HCT116 (cell line): ENCODE results near the gene COBL. TPM values are rescaled to one million over a fixed set of nuclear protein-coding genes. Genes with fewer than 3 reads are reported as not detected.

Source experiments
- ATAC-seq: fragments of 200-7000 bp; cut with Tn5 transposase; 2 replicates; pipeline ENCODE4 v1.9.1; 2020; ENCODE audit warnings: mild to moderate bottlenecking, moderate library complexity
- BruUV-seq: library from RNA; stranded (reverse); fragments of 400-500 nt; replicated peaks from 2 replicates; lab custom pipeline; 2021; lab: Mats Ljungman, UMichigan
- CTCF ChIA-PET: fragments of 300-600 bp; sonication (Branson Sonifier 250); formaldehyde crosslinking; loops from one replicate; lab custom pipeline; 2021; ENCODE audit warnings: antibody characterized with exemption; lab: Charles Lee
- POLR2A ChIA-PET: fragments of 300-600, 350-600 bp; sonication (Branson Sonifier 250); formaldehyde crosslinking; loops from one replicate; lab custom pipeline; 2021; ENCODE audit warnings: antibody characterized with exemption; lab: Charles Lee
- RAD21 ChIA-PET, 2 experiments: fragments of 300-600 bp; sonication (Branson Sonifier 250); formaldehyde crosslinking; loops; one replicate each; lab custom pipeline; 2023; ENCODE audit warnings: low total read pairs in 2 of 2; ENCODE audit not compliant: uncharacterized antibody in 2 of 2, unreplicated experiment in 2 of 2, low non-redundant PET in 1 of 2; lab: Charles Lee
- DNase-seq: peaks from one replicate; pipeline ENCODE4 v3.0.0-alpha.2; 2010; ENCODE audit warnings: low read depth, low spot score
- H2AFZ ChIP-seq: fragments of 200-600 bp; shearing (Covaris generic), sonication (generic); 2 replicates; pipeline ENCODE4 v1.6.1; 2017; ENCODE audit warnings: low read depth, mixed run types, mixed read lengths, antibody characterized with exemption, low read length; ENCODE audit not compliant: poor library complexity, severe bottlenecking
- H3K27ac ChIP-seq: 2 replicates; pipeline ENCODE4 v1.5.1; 2012; ENCODE audit warnings: low read depth, low read length
- H3K27me3 ChIP-seq: fragments of 200-600 bp; sonication (generic); 2 replicates; pipeline ENCODE4 v1.6.1; 2016; ENCODE audit warnings: mixed run types, low read length, mixed read lengths; ENCODE audit not compliant: insufficient read depth
- H3K36me3 ChIP-seq, 2 experiments: fragments of 200-500 bp in 1 of 2; fragments of 200-600 bp in 1 of 2; sonication (Bioruptor generic) in 1 of 2; sonication (generic) in 1 of 2; 2 replicates each; pipeline versions ENCODE4 v1.5.1 to v1.6.1; 2014 to 2016; ENCODE audit warnings: low read length in 2 of 2, inconsistent platforms in 1 of 2, mixed read lengths in 1 of 2, mixed run types in 1 of 2; ENCODE audit not compliant: insufficient read depth in 2 of 2, control insufficient read depth in 1 of 2
- H3K4me1 ChIP-seq, 2 experiments: fragments of 200-600 bp in 1 of 2; sonication (generic) in 1 of 2; 2 replicates each; pipeline versions ENCODE4 v1.5.1 to v1.6.1; 2012 to 2017; ENCODE audit warnings: low read length in 2 of 2, inconsistent platforms in 1 of 2, mild to moderate bottlenecking in 1 of 2, mixed read lengths in 1 of 2, mixed run types in 1 of 2, moderate library complexity in 1 of 2; ENCODE audit not compliant: insufficient read depth in 2 of 2, control insufficient read depth in 1 of 2
- H3K4me2 ChIP-seq: fragments of 200-600 bp; sonication (generic); 2 replicates; pipeline ENCODE4 v1.6.1; 2017; ENCODE audit warnings: mixed run types, low read length, mixed read lengths
- H3K4me3 ChIP-seq, 2 experiments: fragments of 200-600 bp in 1 of 2; sonication (generic) in 1 of 2; replicated peaks in 1 of 2; 2 replicates each; pipeline ENCODE4 v1.5.1; 2011 to 2016; ENCODE audit warnings: low read length in 2 of 2, control low read depth in 1 of 2, low read depth in 1 of 2, mild to moderate bottlenecking in 1 of 2, mixed read lengths in 1 of 2, mixed run types in 1 of 2
- H3K79me2 ChIP-seq: fragments of 200-600 bp; sonication (generic); 2 replicates; pipeline ENCODE4 v1.6.1; 2017; ENCODE audit warnings: mild to moderate bottlenecking, mixed run types, low read length, moderate library complexity, mixed read lengths; ENCODE audit not compliant: insufficient read depth
- H3K9ac ChIP-seq: fragments of 200-600 bp; sonication (generic); 2 replicates; pipeline ENCODE4 v1.6.1; 2016; ENCODE audit warnings: low read length, mixed read lengths
- H3K9me2 ChIP-seq: fragments of 200-600 bp; sonication (generic), shearing (Covaris generic); 2 replicates; pipeline ENCODE4 v1.6.1; 2017; ENCODE audit warnings: mixed run types, mild to moderate bottlenecking, moderate library complexity; ENCODE audit not compliant: insufficient read depth
- H3K9me3 ChIP-seq, 2 experiments: fragments of 200-500 bp in 1 of 2; fragments of 200-600 bp in 1 of 2; sonication (Bioruptor generic) in 1 of 2; sonication (generic) in 1 of 2; 2 replicates each; pipeline ENCODE4 v1.6.1; 2014 to 2017; ENCODE audit warnings: low read length in 2 of 2, mixed read lengths in 2 of 2, inconsistent platforms in 1 of 2, low read depth in 1 of 2, mild to moderate bottlenecking in 1 of 2, mixed run types in 1 of 2, moderate library complexity in 1 of 2; ENCODE audit not compliant: control insufficient read depth in 1 of 2, insufficient read depth in 1 of 2
- H4K20me1 ChIP-seq: fragments of 200-600 bp; sonication (generic), shearing (Covaris generic); 2 replicates; pipeline ENCODE4 v1.6.1; 2017; ENCODE audit warnings: mixed run types, mild to moderate bottlenecking, moderate library complexity; ENCODE audit not compliant: insufficient read depth
- CBX3 ChIP-seq: IDR thresholded peaks from 2 replicates; pipeline ENCODE4 v1.6.1; 2012; ENCODE audit warnings: low read depth
- EZH2 ChIP-seq: fragments of 200-600 bp; sonication (generic); IDR thresholded peaks from 2 replicates; pipeline ENCODE4 v1.6.1; 2017; ENCODE audit warnings: antibody characterized with exemption, mixed run types
- EZH2phosphoT487 ChIP-seq: fragments of 200-600 bp; IDR thresholded peaks from 2 replicates; pipeline ENCODE4 v1.6.1; 2018; ENCODE audit warnings: antibody characterized with exemption, borderline replicate concordance
- MAX ChIP-seq: IDR thresholded peaks from 2 replicates; pipeline ENCODE4 v1.6.1; 2012
- POLR2AphosphoS5 ChIP-seq: IDR thresholded peaks from 2 replicates; pipeline ENCODE4 v1.6.1; 2011; ENCODE audit warnings: mild to moderate bottlenecking, low read depth, low read length, moderate library complexity
- intact Hi-C: fragments of 100-400 bp; cut with micrococcal nuclease; formaldehyde crosslinking; loops from 2 replicates; pipeline ENCODE4 v1.10.0; 2022
- total RNA-seq: library from RNA; stranded (reverse); gene quantifications from one replicate; pipeline ENCODE4 v1.2.1, GENCODE V29; 2021; ENCODE audit not compliant: unreplicated experiment

The COBL gene
- total RNA-seq, 1 experiment from 2014 or later, result 19.3 TPM

GRCh38 chr7:51175992-51176388 lies 140.6 kb downstream of the COBL start:
- H3K4me2 ChIP-seq, result no peak overlapping the region
- no peaks in the 10 kb centered on the region for H4K20me1 ChIP-seq
- ATAC-seq (no peak), DNase-seq (no peak)
- H3K27me3 ChIP-seq, result no peaks in the 10 kb centered on the region
- RAD21 ChIA-PET, result no interaction called here
- no peaks in the 10 kb centered on the region for H3K9me2 ChIP-seq
- H3K79me2 ChIP-seq, result no peaks in the 10 kb centered on the region
- CTCF ChIA-PET, result interaction anchor here (1.0 to 1.9 kb wide), 2 partner anchors 13 to 15 kb away, joined by 3 to 7 read pairs; no protein-coding TSS in a partner anchor
- H3K4me1 ChIP-seq, result no peaks in the 10 kb centered on the region
- BruUV-seq, result no TSS peak
- H3K4me3 ChIP-seq, result no peak overlapping the region
- no peak overlapping the region for H3K9ac ChIP-seq
- no peaks in the 10 kb centered on the region for H3K9me3 ChIP-seq
- intact Hi-C loops, result no loop called here
- no peak for TF ChIP-seq MAX
- no peak for TF ChIP-seq POLR2AphosphoS5
- TF ChIP-seq CBX3, result no peak
- no peak for TF ChIP-seq EZH2phosphoT487
- POLR2A ChIA-PET, result no interaction called here
- no peak overlapping the region for H3K27ac ChIP-seq
- H3K36me3 ChIP-seq, result no peaks in the 10 kb centered on the region
- H2AFZ ChIP-seq, result no peak overlapping the region

GRCh38 chr7:51175316-51175991 lies 141.2 kb downstream of the COBL start:
- H3K9ac ChIP-seq, result no peak overlapping the region
- H3K4me1 ChIP-seq, result no peaks in the 10 kb centered on the region
- CTCF ChIA-PET, result interaction anchor here (1.0 to 1.9 kb wide), 4 partner anchors 13 to 15 kb away, joined by 3 to 7 read pairs (median 4); no protein-coding TSS in a partner anchor
- no peak for DNase-seq
- no peak overlapping the region for H3K27ac ChIP-seq
- no peaks in the 10 kb centered on the region for H3K36me3 ChIP-seq
- POLR2A ChIA-PET, result no interaction called here
- no TSS peak for BruUV-seq
- no peaks in the 10 kb centered on the region for H3K27me3 ChIP-seq
- no peaks in the 10 kb centered on the region for H3K9me2 ChIP-seq
- H2AFZ ChIP-seq, result no peak overlapping the region
- no peaks in the 10 kb centered on the region for H3K9me3 ChIP-seq
- no peak for TF ChIP-seq EZH2
- TF ChIP-seq, all 23 proteins: peak for 0
- ATAC-seq, result no peak
- RAD21 ChIA-PET, result no interaction called here
- no peak overlapping the region for H3K4me2 ChIP-seq
- H3K4me3 ChIP-seq, result no peak overlapping the region
- H4K20me1 ChIP-seq, result no peaks in the 10 kb centered on the region
- intact Hi-C loops, result no loop called here
- H3K79me2 ChIP-seq, result no peaks in the 10 kb centered on the region
